GM12878 (cell line): ENCODE measurements around the gene ITGA5. TPM values are rescaled to one million over a fixed set of nuclear protein-coding genes. Genes with fewer than 3 reads are reported as not detected.

Experiments
- ATAC-seq: fragments of 200-7000 bp; cut with Tn5 transposase; 3 replicates; pipeline ENCODE4 v1.9.1; 2020; ENCODE audit warnings: mild to moderate bottlenecking, moderate library complexity
- BruUV-seq: library from RNA; stranded (reverse); fragments of 400-500 nt; replicated peaks from 2 replicates; lab custom pipeline; 2021; lab: Mats Ljungman, UMichigan
- CTCF ChIA-PET: fragments of 300-600 bp; sonication (Branson Sonifier 250); formaldehyde crosslinking; extraction: SDS; loops from one replicate; lab custom pipeline; 2021; ENCODE audit warnings: inconsistent platforms; lab: Yijun Ruan, JAX
- POLR2A ChIA-PET: fragments of 350-600 bp; formaldehyde crosslinking; extraction: SDS; loops from one replicate; lab custom pipeline; 2021; ENCODE audit warnings: inconsistent platforms; lab: Charles Lee
- RAD21 ChIA-PET: fragments of 300-600 bp; sonication (Branson Sonifier 250); formaldehyde crosslinking; loops from one replicate; lab custom pipeline; 2023; ENCODE audit warnings: antibody characterized with exemption; ENCODE audit not compliant: unreplicated experiment; lab: Charles Lee
- SMC1A ChIA-PET: fragments of 300-600 bp; sonication (Branson Sonifier 250); formaldehyde crosslinking; loops from one replicate; lab custom pipeline; 2023; ENCODE audit not compliant: unreplicated experiment, uncharacterized antibody; lab: Charles Lee
- DNase-seq: peaks from one replicate; pipeline ENCODE4 v3.0.0-alpha.2; 2011; ENCODE audit warnings: low read depth, low spot score
- FAIRE-seq: peaks from 3 replicates; lab custom pipeline; 2011; peaks lifted over from hg19 to GRCh38; lab: Jason Lieb, UNC
- H2AFZ ChIP-seq: 2 replicates; pipeline ENCODE4 v1.6.0; 2011; ENCODE audit warnings: low read depth, low read length, control low read depth; ENCODE audit not compliant: control insufficient read depth
- H3K27ac ChIP-seq: 2 replicates; pipeline ENCODE4 v1.5.1; 2011; ENCODE audit warnings: control low read depth; ENCODE audit not compliant: control insufficient read depth, insufficient read depth
- H3K27me3 ChIP-seq, 2 experiments: replicated peaks in 1 of 2; 2 replicates each; pipeline versions ENCODE4 v1.6.0 to v1.6.1; 2011; ENCODE audit warnings: low read length in 1 of 2; ENCODE audit not compliant: control insufficient read depth in 2 of 2, insufficient read depth in 2 of 2
- H3K36me3 ChIP-seq, 2 experiments: 2 replicates each; pipeline ENCODE4 v1.5.1; 2011; ENCODE audit warnings: low read length in 1 of 2; ENCODE audit not compliant: control insufficient read depth in 2 of 2, insufficient read depth in 2 of 2
- H3K4me1 ChIP-seq: 2 replicates; pipeline ENCODE4 v1.6.1; 2011; ENCODE audit warnings: mild to moderate bottlenecking, low read length, moderate library complexity, mixed read lengths; ENCODE audit not compliant: control insufficient read depth, insufficient read depth
- H3K4me2 ChIP-seq: 2 replicates; pipeline ENCODE4 v1.6.0; 2011; ENCODE audit warnings: control low read depth; ENCODE audit not compliant: control insufficient read depth, insufficient read depth
- H3K4me3 ChIP-seq: fragments of 200-600 bp; sonication (generic); 2 replicates; pipeline ENCODE4 v1.5.1; 2016
- H3K79me2 ChIP-seq: 2 replicates; pipeline ENCODE4 v1.6.0; 2011; ENCODE audit warnings: low read length; ENCODE audit not compliant: control insufficient read depth, insufficient read depth
- H3K9ac ChIP-seq: 2 replicates; pipeline ENCODE4 v1.8.0; 2011; ENCODE audit warnings: low read length, control low read depth, mixed read lengths; ENCODE audit not compliant: control insufficient read depth, insufficient read depth
- H3K9me3 ChIP-seq: replicated peaks from 3 replicates; pipeline ENCODE4 v1.5.1; 2011; ENCODE audit warnings: mild to moderate bottlenecking, low read length; ENCODE audit not compliant: control insufficient read depth, insufficient read depth
- H4K20me1 ChIP-seq: 2 replicates; pipeline ENCODE4 v1.6.0; 2011; ENCODE audit not compliant: control insufficient read depth, insufficient read depth
- BHLHE40 ChIP-seq, 2 experiments: fragments of 450-650 bp in 1 of 2; IDR thresholded peaks; 2 replicates each; pipeline ENCODE4 v1.6.1; 2011 to 2017; ENCODE audit warnings: low read depth in 2 of 2, borderline replicate concordance in 1 of 2, improper control_type of control experiment in 1 of 2, low read length in 1 of 2, mild to moderate bottlenecking in 1 of 2
- BRCA1 ChIP-seq: IDR thresholded peaks from 2 replicates; pipeline ENCODE4 v1.6.1; 2011; ENCODE audit warnings: low read depth, low read length, improper control_type of control experiment
- IKZF1 ChIP-seq: fragments of 450-650 bp; conservative IDR thresholded peaks from 2 replicates; pipeline ENCODE4 v1.6.1; 2017; ENCODE audit warnings: antibody characterized with exemption, mild to moderate bottlenecking
- IKZF2 ChIP-seq, 2 experiments: fragments of 450-650 bp; IDR thresholded peaks; 2 replicates each; pipeline ENCODE4 v1.6.1; 2017; ENCODE audit warnings: mild to moderate bottlenecking in 2 of 2, moderate library complexity in 2 of 2
- IRF4 ChIP-seq: IDR thresholded peaks from 2 replicates; pipeline ENCODE4 v1.6.1; 2011; ENCODE audit warnings: low read depth, low read length
- NR2F1 ChIP-seq: fragments of 450-650 bp; conservative IDR thresholded peaks from 2 replicates; pipeline ENCODE4 v1.6.1; 2017; ENCODE audit warnings: mild to moderate bottlenecking
- SIN3A ChIP-seq: IDR thresholded peaks from 2 replicates; pipeline ENCODE4 v1.6.1; 2012; ENCODE audit warnings: low read depth, low read length, improper control_type of control experiment
- SUZ12 ChIP-seq: fragments of 200-600 bp; sonication (generic); IDR thresholded peaks from one replicate; pipeline ENCODE4 v1.6.1; 2018; ENCODE audit warnings: antibody characterized with exemption, mild to moderate bottlenecking; ENCODE audit not compliant: unreplicated experiment
- ZBED1 ChIP-seq: IDR thresholded peaks from 2 replicates; pipeline ENCODE4 v1.6.1; 2016; ENCODE audit warnings: borderline replicate concordance
- ZNF207 ChIP-seq: fragments of 450-650 bp; IDR thresholded peaks from 2 replicates; pipeline ENCODE4 v1.6.1; 2014; ENCODE audit warnings: antibody characterized with exemption, mild to moderate bottlenecking, borderline replicate concordance
- WGBS: methylation state at CpG from one replicate; pipeline ENCODE4 v1.1.6; 2016; ENCODE audit warnings: low lambda C conversion rate; ENCODE audit not compliant: insufficient replicate concordance, insufficient coverage; ENCODE audit errors: missing lambda C conversion rate; 5-methylcytosine and 5-hydroxymethylcytosine counted together
- in situ Hi-C: fragments of 300-500 bp; cut with MboI; formaldehyde crosslinking; loops from 9 replicates; pipeline ENCODE4 v1.14.3; 2018; ENCODE audit warnings: mixed read lengths
- intact Hi-C: fragments of 100-400 bp; cut with micrococcal nuclease; formaldehyde crosslinking; loops from one replicate; pipeline ENCODE4 v1.14.2; 2022; ENCODE audit not compliant: unreplicated experiment
- polyA plus RNA-seq, 11 experiments: library from polyadenylated mRNA; depleted of rRNA in 4 of 11; unstranded in 6 of 11; stranded (reverse) in 5 of 11; fragments of >200 nt; fragmentation: Nextera tagmentation in 4 of 11; fragmentation: Illumina TruSeq in 1 of 11; extraction: Ambion mirVana in 4 of 11; extraction: Trizol in 1 of 11; gene quantifications; 1 replicate in 1 of 11; 2 replicates in 10 of 11; pipeline versions ENCODE4 v1.2.1 to v1.2.3, GENCODE V29; 2011 to 2016; ENCODE audit warnings: inconsistent platforms in 2 of 11, missing spikeins in 2 of 11, low read depth in 1 of 11
- total RNA-seq, 4 experiments: library from RNA; depleted of rRNA in 3 of 4; stranded (reverse); fragments of >200 nt in 3 of 4; fragmentation: Illumina TruSeq in 1 of 4; extraction: Trizol in 1 of 4; gene quantifications; 2 replicates each; pipeline versions ENCODE4 v1.2.1 to v1.2.3, GENCODE V29; 2013 to 2021
- TF ChIP-seq, protein P1 (sequence below): IDR thresholded peaks from 2 replicates; pipeline ENCODE4 v1.6.1; 2012; ENCODE audit warnings: low read depth, low read length, improper control_type of control experiment

ITGA5 gene
- total and polyA plus RNA-seq, 10 of the 15 experiments (the other 5 are each of a cell fraction or from before 2014, with no cell fraction given) = 0.15 to 22.5 (median 0.61) TPM

- no peak overlapping the region for H2AFZ ChIP-seq
- H3K4me3 ChIP-seq = no peak overlapping the region
- no peaks in the 10 kb centered on the region for H4K20me1 ChIP-seq
- no peaks in the 10 kb centered on the region for H3K36me3 ChIP-seq
- POLR2A ChIA-PET = interaction anchor here (0.6 to 8.4 kb wide), 4 partner anchors 12 to 165 kb away, joined by 4 to 41 read pairs (median 8); no protein-coding TSS in a partner anchor
- in situ Hi-C loops (no loop called here), intact Hi-C loops (no loop called here)
- no TSS peak for BruUV-seq
- WGBS = 35% methylated on average over 21 of the region's 25 CpGs
- H3K79me2 ChIP-seq = no peaks in the 10 kb centered on the region
- H3K9ac ChIP-seq = no peak overlapping the region
- SMC1A ChIA-PET = interaction anchor here (0.6 to 7.5 kb wide), 5 partner anchors 10 to 43 kb away, joined by 3 to 69 read pairs (median 23); no protein-coding TSS in a partner anchor
- H3K4me2 ChIP-seq = no peak overlapping the region; the same call in 1 of the 2 replicates
- H3K27me3 ChIP-seq = peaks cover 2 to 16% of the 10 kb centered on the region in 2 experiments
- H3K27ac ChIP-seq = no peak overlapping the region
- ATAC-seq (no peak), DNase-seq (no peak), FAIRE-seq (no peak)
- TF ChIP-seq BRCA1 (no peak), SUZ12 (peak; percentile 90), IRF4 (no peak), NR2F1 (0 out of 2 replicates have a peak, but pooled peaks have one; percentile 52), BHLHE40 (IDR thresholded peaks at IDR 0.05; ENCODE audit: borderline replicate concordance in 1 of 2, low read depth in 2 of 2, low read length in 1 of 2) (0 out of 4 replicates have a peak, but pooled peaks of 1 of the 2 experiments have one; percentile 5), ZNF207 (no peak), IKZF2 (IDR thresholded peaks at IDR 0.05) (peak in 1 of 2 experiments; percentile 21; a peak in 2 of 4 replicates), IKZF1 (peak; percentile 9; the same call in 1 of the 2 replicates), SIN3A (no peak), ZBED1 (no peak)
- TF ChIP-seq, protein P1, sequence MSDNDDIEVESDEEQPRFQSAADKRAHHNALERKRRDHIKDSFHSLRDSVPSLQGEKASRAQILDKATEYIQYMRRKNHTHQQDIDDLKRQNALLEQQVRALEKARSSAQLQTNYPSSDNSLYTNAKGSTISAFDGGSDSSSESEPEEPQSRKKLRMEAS = no peak
- H3K4me1 ChIP-seq = peaks cover 12% of the 10 kb centered on the region
- CTCF ChIA-PET = interaction anchor here (0.8 to 13.8 kb wide), 7 partner anchors 11 to 59 kb away, joined by 3 to 251 read pairs (median 4); no protein-coding TSS in a partner anchor
- RAD21 ChIA-PET = interaction anchor here (1.0 to 1.7 kb wide), 4 partner anchors 11 to 21 kb away, joined by 4 to 9 read pairs (median 7); no protein-coding TSS in a partner anchor
- H3K9me3 ChIP-seq = no peaks in the 10 kb centered on the region
These were observed 1.2 kb downstream of the ITGA5 start for GRCh38 chr12:54417712-54418440.
